Measurements from ENCODE around the gene CST4. TPM values are rescaled to one million over a fixed set of nuclear protein-coding genes. Genes with fewer than 3 reads are reported as not detected.

Gene CST4
- polyA plus RNA-seq, 1 of the 3 experiments (the other 2 are of a cell fraction): not detected

DNA sequence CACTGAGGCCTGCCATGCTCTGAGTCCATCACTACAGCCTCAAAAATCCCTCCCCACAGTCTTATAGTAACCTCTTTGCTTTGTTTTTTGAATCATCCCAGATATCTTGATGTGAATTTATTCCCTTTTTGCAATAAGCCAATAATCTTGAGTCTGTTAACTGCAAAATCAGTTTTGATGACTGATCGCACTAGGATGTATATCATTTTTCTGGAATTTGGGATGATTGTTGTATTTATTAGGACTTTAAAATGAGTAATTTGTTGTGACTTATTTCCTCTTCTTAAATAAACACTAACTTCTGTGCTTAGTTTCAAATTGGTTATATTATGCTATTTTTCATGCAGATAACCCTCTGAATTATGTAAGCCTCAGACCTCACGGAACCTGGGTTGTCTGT is 5.6 kb downstream of the CST4 start (continued):
- TF ChIP-seq, protein P1, sequence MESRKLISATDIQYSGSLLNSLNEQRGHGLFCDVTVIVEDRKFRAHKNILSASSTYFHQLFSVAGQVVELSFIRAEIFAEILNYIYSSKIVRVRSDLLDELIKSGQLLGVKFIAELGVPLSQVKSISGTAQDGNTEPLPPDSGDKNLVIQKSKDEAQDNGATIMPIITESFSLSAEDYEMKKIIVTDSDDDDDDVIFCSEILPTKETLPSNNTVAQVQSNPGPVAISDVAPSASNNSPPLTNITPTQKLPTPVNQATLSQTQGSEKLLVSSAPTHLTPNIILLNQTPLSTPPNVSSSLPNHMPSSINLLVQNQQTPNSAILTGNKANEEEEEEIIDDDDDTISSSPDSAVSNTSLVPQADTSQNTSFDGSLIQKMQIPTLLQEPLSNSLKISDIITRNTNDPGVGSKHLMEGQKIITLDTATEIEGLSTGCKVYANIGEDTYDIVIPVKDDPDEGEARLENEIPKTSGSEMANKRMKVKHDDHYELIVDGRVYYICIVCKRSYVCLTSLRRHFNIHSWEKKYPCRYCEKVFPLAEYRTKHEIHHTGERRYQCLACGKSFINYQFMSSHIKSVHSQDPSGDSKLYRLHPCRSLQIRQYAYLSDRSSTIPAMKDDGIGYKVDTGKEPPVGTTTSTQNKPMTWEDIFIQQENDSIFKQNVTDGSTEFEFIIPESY (IDR thresholded peaks at IDR 0.05; ENCODE audit: borderline replicate concordance, low read depth): no peak
- TF ChIP-seq YY1 (IDR thresholded peaks at IDR 0.05; ENCODE audit: low read depth) (no peak), MEF2A (IDR thresholded peaks at IDR 0.05; ENCODE audit: borderline replicate concordance, low read depth) (no peak), RCOR1 (IDR thresholded peaks at IDR 0.05; ENCODE audit: low read length) (no peak), RFX5 (IDR thresholded peaks at IDR 0.05; ENCODE audit: low read length) (no peak)
- TF ChIP-seq, protein P2, sequence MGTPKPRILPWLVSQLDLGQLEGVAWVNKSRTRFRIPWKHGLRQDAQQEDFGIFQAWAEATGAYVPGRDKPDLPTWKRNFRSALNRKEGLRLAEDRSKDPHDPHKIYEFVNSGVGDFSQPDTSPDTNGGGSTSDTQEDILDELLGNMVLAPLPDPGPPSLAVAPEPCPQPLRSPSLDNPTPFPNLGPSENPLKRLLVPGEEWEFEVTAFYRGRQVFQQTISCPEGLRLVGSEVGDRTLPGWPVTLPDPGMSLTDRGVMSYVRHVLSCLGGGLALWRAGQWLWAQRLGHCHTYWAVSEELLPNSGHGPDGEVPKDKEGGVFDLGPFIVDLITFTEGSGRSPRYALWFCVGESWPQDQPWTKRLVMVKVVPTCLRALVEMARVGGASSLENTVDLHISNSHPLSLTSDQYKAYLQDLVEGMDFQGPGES (IDR thresholded peaks at IDR 0.05; ENCODE audit: low read depth, low read length): no peak

DNA sequence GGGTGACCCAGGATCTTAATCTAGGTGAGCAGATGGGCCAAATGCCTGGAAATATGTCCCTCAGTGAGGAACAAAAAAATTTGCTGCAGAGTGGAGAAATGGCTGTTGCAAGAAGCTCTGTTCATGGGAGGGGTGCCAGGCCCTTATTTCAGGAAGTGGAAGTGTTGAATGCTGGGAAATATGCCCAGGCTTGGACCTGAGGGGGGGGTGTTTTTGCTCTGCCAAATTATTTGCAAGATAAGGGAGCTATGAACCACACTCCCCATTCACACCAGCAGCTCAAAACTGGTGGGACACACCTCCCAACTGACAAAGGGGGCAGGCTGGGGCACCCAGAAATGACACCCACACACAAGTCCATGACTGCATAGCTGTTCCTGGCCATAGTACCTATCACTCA is 8.7 kb downstream of the CST4 start:
- H3K4me2 ChIP-seq: no peak overlapping the region
- no peaks in the 10 kb centered on the region for H3K79me2 ChIP-seq (ENCODE audit: insufficient read depth)
- DNase-seq: no peak
- H2AFZ ChIP-seq (ENCODE audit: low read depth): no peak overlapping the region
- TF ChIP-seq ELF1 (IDR thresholded peaks at IDR 0.05) (no peak), SMC3 (IDR thresholded peaks at IDR 0.05; ENCODE audit: low read depth, low read length) (no peak), TEAD4 (IDR thresholded peaks at IDR 0.05; ENCODE audit: borderline replicate concordance, insufficient read depth) (no peak), EP300 (IDR thresholded peaks at IDR 0.05; ENCODE audit: borderline replicate concordance in 1 of 2, low read depth in 1 of 2, low read length in 1 of 2) (no peak), FOXM1 (IDR thresholded peaks at IDR 0.05; ENCODE audit: low read depth) (no peak), JUND (IDR thresholded peaks at IDR 0.05) (no peak), TCF12 (IDR thresholded peaks at IDR 0.05) (no peak), CHD2 (IDR thresholded peaks at IDR 0.05; ENCODE audit: low read length, partially characterized antibody) (no peak), FOXJ3 (CRISPR knock-in tag; IDR thresholded peaks at IDR 0.05) (no peak), EZH2phosphoT487 (IDR thresholded peaks at IDR 0.05; ENCODE audit: borderline replicate concordance, low read depth) (no peak)
- H3K27ac ChIP-seq (ENCODE audit: low read depth in 2 of 2, low read length in 1 of 2): no peak overlapping the region
- no peaks in the 10 kb centered on the region for H3K36me3 ChIP-seq (replicated peaks in 1 of 2; ENCODE audit: control insufficient read depth in 1 of 2, insufficient read depth in 2 of 2, low read length in 1 of 2)
- H3K9me2 ChIP-seq: no peaks in the 10 kb centered on the region
- H3K4me1 ChIP-seq (ENCODE audit: control insufficient read depth in 1 of 2, insufficient read depth in 2 of 2, low read depth in 1 of 2, low read length in 1 of 2): no peaks in the 10 kb centered on the region
- H3K9me3 ChIP-seq: no peaks in the 10 kb centered on the region
- no peak overlapping the region for H3K9ac ChIP-seq
- no peaks in the 10 kb centered on the region for H4K20me1 ChIP-seq (ENCODE audit: insufficient read depth)
- no peak overlapping the region for H3K4me3 ChIP-seq (ENCODE audit: low read depth in 2 of 2, low read length in 1 of 2)
- ChIA-PET POLR2A (no interaction called here), CTCF (no interaction called here)
- no peaks in the 10 kb centered on the region for H3F3A ChIP-seq (replicated peaks; ENCODE audit: insufficient read depth)
- no peaks in the 10 kb centered on the region; the same call in 1 of the 2 replicates for H3K27me3 ChIP-seq (ENCODE audit: insufficient read depth)

Measured in SK-N-SH (cell line).